Activated CD4-positive, alpha-beta T cell treated with anti-CD3 and anti-CD28 coated beads, Interleukin-2, amount 50 U/mL, for 1 hour (primary cell): Measurements from ENCODE around the gene PTPRH.
"Not testable (repeated sequence)": the region's sequence is repeated elsewhere in the genome, so short reads cannot be mapped to it uniquely, and the experiment has no call there.

Experiments used
- DNase-seq: peaks from one replicate; pipeline ENCODE4 v3.0.0-alpha.2; 2020

Gene PTPRH

DNA sequence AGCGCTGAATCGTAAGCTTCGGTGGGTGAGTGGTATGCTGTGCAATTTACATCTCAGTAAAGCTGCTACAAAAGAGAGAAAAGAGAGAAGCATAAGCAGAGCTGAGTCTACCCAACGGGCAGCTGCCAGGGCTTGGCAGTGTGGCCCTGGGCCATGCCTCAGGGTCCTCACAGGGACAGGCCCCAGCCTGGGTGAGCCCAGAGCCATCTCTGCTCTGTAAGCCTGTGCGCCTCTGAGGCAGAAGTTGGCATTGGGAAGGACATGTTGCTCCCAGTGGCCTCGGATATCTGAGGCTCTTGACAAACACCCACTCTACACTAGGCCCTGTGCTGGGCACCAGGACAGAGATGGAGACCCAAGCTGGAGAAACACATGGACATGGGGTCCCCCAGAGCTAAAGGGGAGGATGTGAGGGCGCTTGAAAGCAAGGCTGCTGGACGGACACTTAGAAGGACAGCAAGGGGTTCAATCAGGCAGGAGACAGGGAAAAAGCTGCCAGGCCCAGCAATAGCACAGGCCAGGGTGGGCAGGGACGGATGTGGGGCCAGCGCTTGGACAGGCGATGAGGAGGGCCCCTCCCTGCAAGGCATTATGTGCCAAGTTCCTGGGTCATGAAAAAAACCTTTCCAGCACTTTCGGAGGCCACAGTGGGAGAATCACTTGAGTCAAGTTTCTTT is 34.8 kb upstream of the PTPRH start:
- no peak for DNase-seq

DNA sequence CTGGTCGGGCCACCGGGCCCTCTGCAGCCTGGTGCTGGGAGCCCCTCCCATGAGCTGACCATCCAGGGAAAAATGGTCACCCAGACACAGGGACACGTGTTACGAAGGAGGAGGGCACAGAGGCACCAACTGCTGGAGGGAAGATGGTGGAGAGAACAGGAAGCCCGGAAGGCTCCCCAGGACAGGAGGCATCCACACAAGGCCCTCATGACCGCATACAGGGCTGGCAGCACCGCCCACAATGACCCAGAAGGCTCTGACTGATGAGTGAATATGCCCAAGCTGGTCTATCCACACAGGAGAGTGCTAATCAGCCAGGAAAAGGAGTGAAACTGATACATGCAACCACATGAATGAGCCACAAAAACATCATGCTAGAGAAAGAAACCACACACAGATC is 33.2 kb upstream of the PTPRH start:
- no peak for DNase-seq

DNA sequence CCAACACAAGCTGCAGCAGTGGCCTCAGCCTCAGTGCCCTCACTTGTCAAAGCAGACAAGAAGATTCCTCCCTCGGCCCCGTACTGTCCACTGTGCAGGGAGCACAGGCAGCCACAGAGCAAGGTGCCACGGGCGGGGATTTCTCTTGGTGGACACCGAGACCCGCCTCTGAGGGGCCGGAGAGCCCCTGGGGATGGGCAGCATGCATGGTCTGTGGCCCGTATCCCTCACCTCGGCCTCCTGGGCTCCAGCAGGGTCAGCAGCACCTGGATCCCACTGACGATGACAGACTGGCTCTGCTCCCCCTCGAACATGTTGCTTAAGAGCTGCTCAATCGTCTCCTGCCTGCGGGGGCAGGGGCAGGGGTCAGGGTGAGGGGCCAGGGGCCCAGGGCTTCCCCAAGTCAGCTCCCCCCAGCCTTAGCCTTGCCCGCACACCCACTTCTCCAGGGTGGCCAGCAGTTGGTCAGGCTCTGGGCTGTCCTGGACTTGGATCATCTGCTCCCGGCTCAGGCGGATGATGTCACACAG is 32.7 kb upstream of the PTPRH start:
- DNase-seq, result no peak

DNA sequence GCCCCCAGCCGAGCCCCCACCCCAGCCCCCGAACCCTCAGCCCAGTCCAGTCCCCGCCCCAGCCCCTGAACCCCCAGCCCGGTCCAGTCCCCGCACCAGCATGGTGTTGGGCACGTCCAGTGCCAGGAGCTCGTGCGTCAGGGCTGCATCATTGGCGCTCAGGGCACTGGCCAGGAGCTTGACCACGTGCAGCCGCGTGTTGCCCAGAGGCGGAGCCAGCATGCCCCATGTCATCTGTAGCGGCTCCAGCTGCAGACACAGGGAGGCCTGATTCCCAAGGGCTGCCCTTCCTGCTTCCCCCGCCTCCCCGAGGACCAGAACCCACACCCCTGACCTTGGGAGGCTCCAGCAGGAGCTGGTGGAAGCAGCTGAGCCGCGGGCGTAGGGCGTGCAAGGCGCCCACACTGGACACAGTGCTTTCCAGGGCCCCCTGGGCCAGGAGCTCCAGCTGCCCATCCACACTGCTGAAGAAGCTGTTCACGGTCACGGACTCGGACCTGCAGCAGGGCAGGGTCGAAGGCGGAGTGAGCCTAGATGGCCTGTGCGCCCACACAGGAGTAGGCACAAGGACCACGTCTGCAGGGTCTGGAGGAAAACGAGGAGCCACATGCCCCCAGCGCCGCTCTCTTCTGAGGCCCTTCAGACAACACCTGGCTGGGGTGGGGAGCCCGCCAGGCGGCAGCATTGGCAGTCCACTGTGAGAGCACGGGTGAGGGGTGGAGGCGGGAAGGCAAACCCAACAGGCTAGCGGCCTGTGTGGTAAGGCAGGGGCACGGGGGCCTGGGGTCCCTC is 32.0 kb upstream of the PTPRH start:
- DNase-seq, result no peak

DNA sequence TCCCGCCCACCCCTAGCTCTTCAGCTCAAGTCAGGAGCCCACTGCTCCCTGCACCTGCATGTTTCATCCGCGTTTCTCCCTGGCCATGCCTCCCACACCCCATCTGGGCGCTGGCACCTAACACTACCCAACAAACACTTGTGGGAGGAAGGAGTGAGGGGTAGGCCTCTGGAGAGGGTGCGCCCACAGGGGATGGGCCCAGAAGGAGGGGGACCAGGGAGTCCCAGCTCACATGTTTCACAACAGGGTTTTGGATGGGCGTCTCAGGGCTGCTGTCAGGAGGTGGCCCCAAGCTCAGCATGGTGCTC is 31.4 kb upstream of the PTPRH start:
- no peak for DNase-seq

DNA sequence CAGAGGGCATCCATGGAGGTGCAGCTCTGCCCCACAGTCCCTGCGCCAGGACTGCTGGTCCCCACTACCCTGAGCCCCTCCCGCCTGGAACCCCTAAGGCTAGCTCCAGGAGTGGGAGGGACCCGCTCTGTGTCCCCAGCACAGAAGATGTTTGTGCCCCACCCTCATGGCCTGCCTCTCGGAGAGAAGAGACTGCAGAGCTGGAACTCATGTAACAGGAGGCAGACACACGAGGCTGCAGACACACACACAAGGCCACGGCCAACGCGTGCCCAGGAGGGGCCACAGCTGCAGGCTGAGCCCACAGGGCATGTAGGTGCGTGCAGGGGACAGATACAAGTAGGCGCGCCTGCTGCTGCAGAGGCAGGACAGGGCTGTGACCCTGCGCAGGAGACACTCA is 29.7 kb upstream of the PTPRH start:
- no peak for DNase-seq

DNA sequence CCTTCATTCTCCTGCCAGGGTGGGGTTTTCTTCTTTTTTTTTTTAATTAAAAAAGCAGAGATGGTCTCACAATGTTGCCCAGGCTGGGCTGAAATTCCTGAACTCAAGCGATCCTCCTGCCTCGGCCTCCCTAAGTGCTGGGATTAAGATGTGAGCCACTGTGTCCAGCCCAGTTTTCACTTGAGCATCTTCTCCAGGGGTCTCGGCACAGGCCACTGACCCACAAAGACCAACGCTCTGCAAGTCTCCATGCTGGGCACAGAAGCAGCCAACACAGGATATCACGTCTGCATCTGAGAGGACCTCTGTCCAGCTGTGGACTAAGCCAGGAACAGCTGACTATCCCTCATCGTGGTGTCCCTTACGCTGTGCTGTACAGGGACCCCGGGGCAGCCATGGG is 28.7 kb upstream of the PTPRH start:
- DNase-seq, result no peak

DNA sequence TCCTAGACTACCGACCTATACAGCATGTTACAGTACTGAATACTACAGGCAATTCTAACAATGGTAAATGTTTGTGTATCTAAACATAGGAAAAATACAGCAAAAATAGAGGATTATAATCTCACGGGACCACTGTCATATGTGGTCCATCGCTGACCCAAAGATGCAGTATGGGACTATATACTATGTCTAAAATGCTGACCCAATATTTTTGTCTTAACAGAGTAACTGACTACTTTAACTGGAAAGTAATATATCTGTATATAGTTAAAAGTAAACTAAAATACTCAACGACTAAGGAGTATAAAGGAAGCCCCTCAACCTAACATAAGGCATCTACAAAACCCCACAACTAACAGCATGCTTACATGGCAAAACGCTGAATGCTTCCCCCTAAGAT is 23.7 kb upstream of the PTPRH start:
- DNase-seq, result no peak

DNA sequence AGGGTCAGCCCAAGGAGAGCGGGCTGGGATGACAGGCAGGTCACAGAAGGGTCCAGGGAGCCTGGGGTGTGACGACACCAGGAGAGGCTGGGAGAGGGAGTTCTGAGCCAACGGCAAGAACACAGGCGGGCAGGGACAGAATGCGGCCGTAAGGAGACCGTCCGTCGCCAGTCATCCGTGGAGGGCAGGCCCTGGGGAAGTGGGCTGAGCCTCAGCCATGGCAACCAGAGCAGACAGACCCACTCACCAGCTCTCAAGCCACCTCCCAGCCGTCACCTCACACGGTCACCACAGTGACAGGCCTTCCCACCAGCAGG is 22.9 kb upstream of the PTPRH start:
- no peak for DNase-seq

DNA sequence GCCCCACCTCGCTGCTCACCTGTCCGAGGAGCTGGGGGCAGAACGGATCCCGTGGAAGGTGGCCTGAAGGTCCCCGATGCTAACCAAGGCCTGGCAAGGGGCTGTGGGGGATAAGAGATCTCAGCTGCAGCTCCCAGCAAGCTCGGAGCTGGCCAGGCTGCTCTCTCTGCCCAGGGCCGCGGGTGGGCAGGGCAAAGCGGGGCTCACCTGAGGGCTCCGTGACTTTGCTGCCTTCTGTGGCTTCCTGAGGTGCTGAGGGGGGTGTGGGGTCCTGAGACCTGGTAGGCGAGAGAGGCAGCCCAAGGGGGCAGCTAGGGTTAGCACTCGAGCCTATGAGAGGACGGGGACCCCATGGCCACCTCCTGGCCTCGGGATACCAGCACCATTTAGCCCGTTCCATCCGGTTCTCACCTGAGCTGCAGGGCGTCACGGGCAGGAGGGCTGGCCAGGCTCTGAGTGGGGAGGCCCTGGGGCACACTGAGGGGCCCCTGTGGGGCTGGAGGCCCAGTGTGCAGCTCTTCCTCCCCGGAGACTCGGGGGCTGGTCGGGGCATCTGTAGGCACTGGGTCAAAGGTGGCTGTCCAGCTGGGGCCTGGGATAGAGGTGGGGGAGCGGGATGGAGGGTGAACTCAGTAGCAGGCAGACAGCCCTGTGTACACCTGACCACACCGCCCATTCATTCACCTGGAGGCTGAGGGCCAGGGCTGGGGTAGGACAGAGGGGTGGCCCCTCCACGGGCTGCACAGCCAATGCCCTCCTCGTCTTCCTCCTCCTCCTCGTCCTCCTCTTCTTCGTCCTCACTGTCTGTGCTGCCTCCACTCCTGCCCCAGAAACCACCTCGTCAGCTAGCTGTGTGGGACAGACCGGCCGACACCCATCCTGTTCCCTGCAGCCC is 22.3 kb upstream of the PTPRH start:
- DNase-seq, result no peak

DNA sequence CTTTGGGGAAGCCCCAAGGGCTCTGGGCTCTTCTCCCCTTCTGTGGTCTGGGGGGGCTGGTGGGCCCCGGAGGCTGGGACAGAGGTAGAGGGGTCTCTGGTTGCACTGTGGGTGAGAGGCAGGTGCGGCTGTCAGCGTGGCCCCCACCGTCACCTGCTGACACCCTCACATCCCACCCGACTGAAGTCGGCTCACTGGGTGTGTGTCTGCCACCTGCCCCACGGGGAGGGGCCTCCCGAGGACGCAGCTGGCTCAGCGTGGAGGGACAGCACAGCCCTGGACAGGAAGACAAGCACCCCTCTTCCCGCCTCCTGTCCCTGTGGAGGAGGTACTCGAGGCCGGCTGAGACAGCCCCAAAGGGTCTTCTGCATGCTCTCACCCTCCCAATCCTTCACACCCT is 21.5 kb upstream of the PTPRH start:
- no peak for DNase-seq

DNA sequence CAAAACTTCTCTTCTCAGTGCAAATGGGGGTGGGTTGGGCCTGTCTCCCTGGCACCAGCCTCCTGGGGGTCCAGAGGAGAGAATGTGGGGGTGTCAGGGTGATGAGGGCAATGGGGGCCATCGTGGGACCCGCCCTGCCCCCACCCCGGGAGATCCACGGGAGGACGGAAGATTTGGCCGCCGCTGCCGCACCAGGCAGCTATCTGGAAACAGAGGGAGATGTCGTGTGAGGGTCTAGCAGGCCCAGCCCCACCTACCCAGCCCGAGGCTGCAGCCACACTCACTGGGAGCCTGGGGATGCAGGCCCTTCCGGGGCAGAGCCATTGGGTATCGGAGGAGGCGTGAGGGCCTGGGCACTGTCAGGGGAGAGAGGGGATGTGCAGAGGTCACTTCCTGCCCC is 21.0 kb upstream of the PTPRH start:
- no peak for DNase-seq

DNA sequence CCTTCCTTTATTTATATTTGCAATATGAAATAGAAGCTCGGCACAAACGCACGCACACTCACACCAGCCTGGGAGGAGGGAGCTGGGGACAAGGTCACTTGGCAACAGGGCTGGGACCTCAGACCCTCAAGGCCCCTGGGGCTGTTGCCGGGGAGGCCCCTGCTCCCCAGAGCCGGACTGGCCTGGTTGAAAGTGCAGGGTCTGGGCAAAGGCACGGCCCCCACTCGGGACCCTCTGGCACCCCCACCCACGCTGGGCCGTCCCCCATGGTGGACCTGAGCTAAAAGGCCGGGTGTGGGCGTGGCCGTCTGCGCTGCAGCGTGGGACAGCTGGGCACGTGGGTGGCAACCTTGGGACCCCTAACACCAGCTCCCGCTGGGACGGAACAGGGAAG is 20.5 kb upstream of the PTPRH start:
- DNase-seq, result no peak

DNA sequence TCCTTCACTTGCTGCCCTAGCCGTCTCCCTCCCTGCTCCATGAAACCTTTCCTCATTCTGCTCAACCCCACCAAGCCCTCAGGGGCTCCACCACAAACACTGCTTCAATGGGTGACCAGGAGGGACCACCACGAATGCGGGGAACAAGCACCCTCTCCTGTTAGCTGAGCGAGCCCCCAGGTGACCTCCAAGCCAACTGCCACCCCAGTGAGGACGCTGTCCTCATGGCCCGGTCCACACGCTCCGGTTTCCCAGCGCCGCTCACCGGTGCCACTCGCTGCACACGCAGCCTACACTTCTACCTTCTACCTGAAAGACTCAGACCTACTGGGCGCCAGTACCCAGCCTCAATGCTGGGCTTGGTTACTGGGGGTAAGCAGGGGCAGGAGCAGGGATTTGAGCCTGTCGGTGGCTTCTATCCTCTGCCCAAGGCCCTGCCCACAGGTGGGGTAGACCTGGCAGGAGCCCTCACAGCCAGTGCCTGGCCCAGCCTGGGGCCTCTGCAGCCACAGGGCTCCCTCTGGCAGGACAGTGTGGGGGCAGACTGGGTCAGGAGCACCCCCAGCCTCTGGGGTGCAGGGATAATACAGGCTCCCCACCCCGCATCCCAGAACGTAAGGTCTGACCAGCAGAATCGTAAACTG is 20.0 kb upstream of the PTPRH start:
- DNase-seq, result no peak

DNA sequence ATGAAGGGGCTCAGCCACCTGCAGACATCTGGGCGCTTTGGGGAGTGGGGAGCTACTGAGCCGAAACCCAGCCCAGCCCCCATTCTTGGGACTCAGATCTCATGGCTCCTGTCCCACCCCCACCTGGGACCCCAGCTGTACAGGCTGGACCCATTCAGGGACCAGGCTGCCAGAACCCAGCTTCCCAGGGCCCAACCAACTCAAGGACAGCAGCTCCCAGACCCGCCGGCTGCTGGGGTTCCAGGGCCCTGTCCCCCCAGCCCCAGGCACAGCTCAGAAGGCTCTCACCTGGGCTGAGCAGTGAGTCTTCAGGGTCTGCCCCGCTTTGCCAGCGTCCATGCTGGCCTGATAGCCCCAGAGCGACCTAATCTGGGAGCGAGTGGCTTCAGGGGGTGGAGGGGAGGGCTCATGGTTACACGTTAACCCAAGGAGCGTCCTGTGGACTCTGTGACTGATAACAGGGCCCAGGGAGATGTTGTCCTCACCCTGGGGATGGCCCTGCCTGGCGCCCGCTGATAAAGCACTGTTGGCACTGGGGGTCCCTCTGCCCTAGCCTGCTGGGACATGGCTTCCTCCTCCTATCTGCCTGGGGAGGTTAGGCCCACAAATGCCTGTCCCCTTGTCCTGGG is 19.2 kb upstream of the PTPRH start, which contains the start of gene TMEM86B:
Gene TMEM86B (minus strand): TSS at position 361 of the 629 bp plus-strand sequence. CDS start 22 bp downstream, at position 339.
- no peak for DNase-seq

DNA sequence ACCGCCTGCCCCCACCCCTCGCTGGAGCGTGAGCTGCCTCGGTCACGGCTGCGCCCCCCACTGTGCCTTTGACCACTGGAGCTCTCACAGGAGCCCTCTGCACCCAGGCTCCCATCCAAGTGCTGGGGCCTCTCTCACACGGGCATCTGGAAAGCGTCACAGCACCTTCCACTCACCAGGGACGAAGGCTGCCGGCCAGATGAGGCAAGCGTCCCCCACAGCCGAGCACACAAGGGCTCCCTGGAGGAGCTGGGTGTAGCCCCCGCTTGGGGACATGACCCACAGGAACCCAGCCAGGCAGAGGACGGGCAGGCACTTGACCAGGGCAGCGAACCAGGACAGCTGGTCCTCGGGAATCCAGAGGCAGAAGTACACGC is 18.7 kb upstream of the PTPRH start:
- no peak for DNase-seq

DNA sequence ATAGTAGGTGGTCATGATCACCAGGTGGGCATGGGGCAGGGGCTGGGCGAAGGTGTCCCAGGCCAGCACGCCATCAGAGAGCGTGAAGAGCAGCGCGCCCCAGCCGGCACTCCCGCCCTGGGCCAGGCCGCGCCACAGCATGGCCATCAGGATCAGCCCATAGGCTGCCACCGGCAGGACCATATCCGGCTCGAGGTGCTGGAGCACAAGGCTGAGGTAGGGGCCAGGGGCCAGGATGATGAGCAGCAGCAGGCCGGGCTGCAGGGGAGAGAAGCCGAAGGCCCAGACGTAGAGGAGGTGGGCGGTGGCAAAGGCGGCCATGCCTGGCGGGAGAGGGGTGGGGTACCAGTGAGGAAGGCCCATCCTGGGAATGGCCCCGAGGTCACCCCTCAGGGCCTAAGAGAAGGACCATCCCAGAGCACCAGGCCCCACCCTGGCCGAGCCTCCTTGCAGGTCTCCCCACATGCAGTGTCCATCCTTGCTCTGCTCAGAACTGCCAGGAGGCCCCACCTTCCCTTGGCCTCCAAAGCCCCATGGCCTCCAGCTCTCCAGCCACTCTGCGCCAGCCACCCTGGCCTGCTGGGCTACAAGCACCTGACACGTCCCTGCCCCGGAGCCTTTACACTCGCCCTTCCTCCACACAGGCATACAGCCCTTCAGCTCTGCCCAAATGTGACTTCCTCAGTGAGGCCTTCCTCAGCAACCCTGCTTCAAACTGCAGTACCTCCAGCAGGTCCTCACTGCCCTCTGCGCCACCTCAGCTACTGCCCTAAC is 18.1 kb upstream of the PTPRH start:
- no peak for DNase-seq

DNA sequence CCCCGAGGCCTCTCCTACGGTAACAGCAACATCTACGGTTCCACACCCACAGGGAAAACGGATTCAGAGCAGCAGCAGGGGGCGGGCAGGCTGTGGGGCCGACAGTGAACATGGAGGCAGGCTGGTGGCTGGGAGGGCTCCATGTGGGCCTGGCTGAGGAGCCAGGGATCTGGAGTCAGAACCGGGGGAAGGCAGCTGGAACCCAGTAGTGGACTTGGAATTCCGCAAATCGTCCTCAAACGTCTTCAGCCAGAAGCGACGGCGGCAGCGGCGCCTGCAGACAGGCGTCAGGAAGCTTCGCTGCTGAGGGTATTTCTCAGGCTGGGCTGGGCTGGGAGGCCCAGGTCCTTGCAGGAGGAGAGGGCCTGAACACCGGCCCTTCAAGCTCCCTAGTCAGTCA is 17.5 kb upstream of the PTPRH start:
- no peak for DNase-seq

DNA sequence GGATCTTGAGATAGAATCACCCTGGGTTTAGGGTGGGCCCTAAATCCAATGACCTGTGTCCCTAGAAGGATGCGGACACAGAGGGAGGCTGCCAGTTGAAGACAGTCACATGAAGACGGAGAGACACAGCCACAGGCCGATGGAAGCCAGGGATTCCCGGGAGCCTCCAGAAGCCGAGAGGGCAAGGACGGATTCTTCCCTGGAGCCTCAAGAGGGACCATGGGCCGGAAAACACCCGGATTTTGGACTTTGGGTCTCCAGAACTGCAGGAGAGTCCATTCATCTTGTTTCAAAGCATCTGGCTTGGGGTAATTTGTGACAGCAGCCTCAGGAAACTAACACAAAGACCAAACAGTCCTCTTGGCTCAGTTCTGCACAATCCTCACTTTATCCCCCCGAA is 17.0 kb upstream of the PTPRH start:
- no peak for DNase-seq

DNA sequence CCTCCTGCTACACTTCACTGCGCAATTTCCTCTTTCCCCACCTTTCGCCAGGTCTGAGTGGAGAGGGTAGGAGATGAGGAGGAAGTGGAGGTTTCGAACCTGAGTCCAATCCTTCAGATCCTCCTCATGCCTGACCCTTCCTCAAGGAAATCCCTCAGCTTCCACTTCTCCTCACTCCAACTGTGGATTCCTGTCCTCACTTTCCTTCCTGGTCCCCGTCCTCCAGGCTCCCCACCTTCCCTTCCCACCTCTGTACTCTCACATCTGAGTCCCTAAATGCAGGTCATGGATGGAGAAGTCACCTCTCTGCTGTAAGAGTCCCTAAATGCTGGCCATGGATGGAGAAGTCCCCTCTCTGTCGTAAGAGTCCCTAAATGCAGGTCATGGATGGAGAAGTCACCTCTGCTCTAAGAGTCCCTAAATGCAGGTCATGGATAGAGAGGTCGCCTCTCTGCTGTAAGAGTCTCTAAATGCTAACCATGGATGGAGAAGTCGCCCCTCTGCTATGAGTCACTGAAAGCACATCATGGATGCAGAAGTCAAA is 16.2 kb upstream of the PTPRH start:
- no peak for DNase-seq

DNA sequence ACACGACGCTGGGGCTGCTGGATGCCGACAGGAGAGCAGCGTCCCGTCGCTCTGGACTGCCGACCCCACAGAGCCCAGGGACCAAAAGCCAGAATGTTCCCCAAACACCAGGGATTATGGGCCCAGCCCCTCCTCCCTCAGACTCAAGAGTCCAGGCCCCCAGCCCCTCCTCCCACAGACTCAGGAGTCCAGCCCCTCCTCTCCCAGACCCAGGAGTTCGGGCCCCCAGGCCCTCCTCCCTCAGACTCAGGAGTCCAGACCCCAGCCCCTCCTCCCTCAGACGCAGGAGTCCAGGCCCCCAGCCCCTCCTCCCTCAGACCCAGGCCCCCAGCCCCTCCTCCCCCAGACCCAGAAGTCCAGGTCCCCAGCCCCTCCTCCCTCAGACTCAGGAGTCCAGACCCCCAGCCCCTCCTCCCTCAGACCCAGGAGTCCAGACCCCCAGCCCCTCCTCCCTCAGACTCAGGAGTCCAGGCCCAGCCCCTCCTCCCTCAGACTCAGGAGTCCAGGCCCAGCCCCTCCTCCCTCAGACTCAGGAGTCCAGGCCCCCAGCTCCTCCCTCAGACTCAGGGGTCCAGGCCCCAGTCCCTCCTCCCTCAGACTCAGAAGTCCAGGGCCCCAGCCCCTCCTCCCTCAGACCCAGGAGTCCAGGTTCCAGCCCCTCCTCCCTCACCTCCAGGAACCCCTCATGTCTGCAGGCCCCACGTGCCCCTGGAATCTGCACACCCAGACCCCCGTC is 15.5 kb upstream of the PTPRH start:
- DNase-seq, result not testable (repeated sequence)
